NB4 (cell line): ENCODE measurements around the gene FHL5.

Experiments used
- CTCF ChIP-seq: IDR thresholded peaks from one replicate; pipeline ENCODE4 v1.5.1; 2012; ENCODE audit warnings: low read depth, low read length
- MYC ChIP-seq: IDR thresholded peaks from 2 replicates; pipeline ENCODE4 v1.6.1; 2011; ENCODE audit warnings: low read depth, low read length
- POLR2A ChIP-seq: IDR thresholded peaks from 2 replicates; pipeline ENCODE4 v1.6.1; 2011; ENCODE audit warnings: mild to moderate bottlenecking; ENCODE audit not compliant: insufficient read length; ENCODE audit errors: extremely low read depth

GRCh38 chr6:96610019-96610418 is 47.1 kb downstream of the FHL5 start:
- TF ChIP-seq CTCF (no peak), POLR2A (no peak), MYC (no peak)
